Body of pancreas (tissue), 4 donors: Measurements from ENCODE around the gene RAB1B. TPM values are rescaled to one million over a fixed set of nuclear protein-coding genes. Genes with fewer than 3 reads are reported as not detected.

Source experiments
- ATAC-seq: fragments of 150-250 bp; one replicate; pipeline ENCODE4 v1.9.1; 2016
- DNase-seq, 4 donors: peaks; one replicate each; pipeline ENCODE4 v3.0.0-alpha.2; 2019
- H3K27ac ChIP-seq, 4 donors: fragments of 200-600 bp; sonication (generic); 1 replicate in 3 of 4; 2 replicates in 1 of 4; pipeline versions ENCODE4 v1.5.1 to v1.6.1; 2016 to 2019; ENCODE audit warnings: mild to moderate bottlenecking in 1 of 4, mixed read lengths in 1 of 4, moderate library complexity in 1 of 4
- H3K27me3 ChIP-seq, 2 donors: fragments of 200-600 bp; sonication (generic); one replicate each; pipeline ENCODE4 v1.6.0; 2016; ENCODE audit warnings: mild to moderate bottlenecking in 1 of 2
- H3K36me3 ChIP-seq, 2 donors: fragments of 200-600 bp; sonication (generic); replicated peaks in 1 of 2; 2 replicates each; pipeline ENCODE4 v1.5.1; 2016; ENCODE audit warnings: low read depth in 2 of 2; ENCODE audit not compliant: insufficient read depth in 1 of 2
- H3K4me1 ChIP-seq: fragments of 200-600 bp; sonication (generic); one replicate; pipeline ENCODE4 v1.6.0; 2016
- H3K4me3 ChIP-seq, 2 donors: fragments of 200-600 bp; sonication (generic); 1 replicate in 1 of 2; 2 replicates in 1 of 2; pipeline ENCODE4 v1.5.1; 2016 to 2019
- H3K9me3 ChIP-seq, 3 donors: fragments of 200-600 bp; sonication (generic); 1 replicate in 2 of 3; 2 replicates in 1 of 3; pipeline ENCODE4 v1.5.1; 2016
- POLR2A ChIP-seq, 3 donors: fragments of 450-650 bp; IDR thresholded peaks; one replicate each; pipeline ENCODE4 v1.6.1; 2016; ENCODE audit warnings: antibody characterized with exemption in 3 of 3, mild to moderate bottlenecking in 2 of 3
- WGBS, 2 donors: methylation state at CpG; one replicate each; pipeline ENCODE4 v1.1.5; 2017; 5-methylcytosine and 5-hydroxymethylcytosine counted together
- intact Hi-C: fragments of 100-400 bp; cut with DNase I; formaldehyde crosslinking; loops from one replicate; pipeline ENCODE4 v1.15.1; 2023
- total RNA-seq, 2 donors: library from RNA; depleted of rRNA; stranded (reverse); fragments of >200 nt; gene quantifications; one replicate each; pipeline ENCODE4 v1.1.0, GENCODE V29; 2016
- TF ChIP-seq, protein P1 (sequence below), 7 experiments: fragments of 450-650 bp in 4 of 7; fragments of 200-600 bp in 3 of 7; sonication (generic) in 3 of 7; IDR thresholded peaks; one replicate each; pipeline ENCODE4 v1.5.1; 2016 to 2019; ENCODE audit warnings: antibody characterized with exemption in 7 of 7

The RAB1B gene
- total RNA-seq, 2 donors from 2014 or later, result 67.7 to 74.5 TPM

DNA sequence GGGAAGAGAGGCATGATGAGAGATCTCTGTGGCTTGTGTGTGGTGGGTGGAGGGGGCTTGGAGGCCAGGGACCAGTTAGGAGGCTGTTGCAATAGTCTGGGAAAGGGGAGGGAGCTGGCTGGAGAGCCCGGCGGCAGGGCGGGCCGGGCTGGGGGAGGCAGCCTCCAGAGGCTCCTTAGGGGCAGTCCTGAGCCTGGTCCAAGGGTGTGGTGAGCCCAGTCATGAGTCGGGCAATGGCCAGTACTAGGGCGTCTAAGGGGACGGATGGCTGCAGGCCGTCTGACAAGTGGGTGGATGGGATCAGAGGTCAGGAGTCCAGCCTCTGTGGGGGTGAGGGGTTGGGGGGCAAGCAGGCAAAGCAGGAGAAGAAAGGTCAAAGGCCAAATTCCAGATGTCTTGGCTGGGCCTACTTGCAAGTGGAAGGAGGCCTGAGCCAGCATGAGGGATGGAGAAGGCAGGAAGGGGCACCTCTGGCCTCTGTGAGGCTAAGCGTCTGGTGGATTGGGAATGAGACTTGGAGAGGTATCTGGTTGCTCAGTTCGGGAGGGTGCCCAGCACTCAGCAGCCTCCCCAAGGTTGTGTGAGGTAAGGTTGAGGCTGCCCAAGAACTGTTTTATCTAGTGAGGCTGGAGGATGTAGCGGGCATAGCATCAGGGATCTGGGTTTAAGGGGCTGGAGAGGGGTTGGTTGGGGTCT lies 54.4 kb downstream of the RAB1B start:
- H3K4me3 ChIP-seq, result no peak overlapping the region
- DNase-seq (no peak), ATAC-seq (peak; percentile 49)
- H3K27ac ChIP-seq, result no peak overlapping the region
- intact Hi-C loops, result no loop called here
- TF ChIP-seq POLR2A (IDR thresholded peaks at IDR 0.05), result no peak
- TF ChIP-seq, protein P1, sequence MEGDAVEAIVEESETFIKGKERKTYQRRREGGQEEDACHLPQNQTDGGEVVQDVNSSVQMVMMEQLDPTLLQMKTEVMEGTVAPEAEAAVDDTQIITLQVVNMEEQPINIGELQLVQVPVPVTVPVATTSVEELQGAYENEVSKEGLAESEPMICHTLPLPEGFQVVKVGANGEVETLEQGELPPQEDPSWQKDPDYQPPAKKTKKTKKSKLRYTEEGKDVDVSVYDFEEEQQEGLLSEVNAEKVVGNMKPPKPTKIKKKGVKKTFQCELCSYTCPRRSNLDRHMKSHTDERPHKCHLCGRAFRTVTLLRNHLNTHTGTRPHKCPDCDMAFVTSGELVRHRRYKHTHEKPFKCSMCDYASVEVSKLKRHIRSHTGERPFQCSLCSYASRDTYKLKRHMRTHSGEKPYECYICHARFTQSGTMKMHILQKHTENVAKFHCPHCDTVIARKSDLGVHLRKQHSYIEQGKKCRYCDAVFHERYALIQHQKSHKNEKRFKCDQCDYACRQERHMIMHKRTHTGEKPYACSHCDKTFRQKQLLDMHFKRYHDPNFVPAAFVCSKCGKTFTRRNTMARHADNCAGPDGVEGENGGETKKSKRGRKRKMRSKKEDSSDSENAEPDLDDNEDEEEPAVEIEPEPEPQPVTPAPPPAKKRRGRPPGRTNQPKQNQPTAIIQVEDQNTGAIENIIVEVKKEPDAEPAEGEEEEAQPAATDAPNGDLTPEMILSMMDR (IDR thresholded peaks at IDR 0.05), result no peak
- peaks cover 3% of the 10 kb centered on the region for H3K4me1 ChIP-seq
- H3K9me3 ChIP-seq, result no peaks in the 10 kb centered on the region
- H3K27me3 ChIP-seq, result no peaks in the 10 kb centered on the region
- 86 to 87% methylated on average over 6 to 11 of the region's 11 CpGs for WGBS, 2 donors
- H3K36me3 ChIP-seq, result no peaks in the 10 kb centered on the region

- WGBS, 2 donors, result 95 to 100% methylated on average over 1 of the region's 1 CpG
- TF ChIP-seq, protein P1 (IDR thresholded peaks at IDR 0.05), result no peak
- no peak for TF ChIP-seq POLR2A (IDR thresholded peaks at IDR 0.05)
- Histone ChIP-seq H3K27me3 (no peaks in the 10 kb centered on the region), H3K27ac (no peak overlapping the region), H3K36me3 (no peaks in the 10 kb centered on the region), H3K4me1 (peaks cover 8% of the 10 kb centered on the region), H3K4me3 (no peak overlapping the region), H3K9me3 (no peaks in the 10 kb centered on the region)
- intact Hi-C loops, result no loop called here
- ATAC-seq (no peak), DNase-seq (no peak)
Measured at GRCh38 chr11:66323684-66324083, 55.2 kb downstream of the RAB1B start.

DNA sequence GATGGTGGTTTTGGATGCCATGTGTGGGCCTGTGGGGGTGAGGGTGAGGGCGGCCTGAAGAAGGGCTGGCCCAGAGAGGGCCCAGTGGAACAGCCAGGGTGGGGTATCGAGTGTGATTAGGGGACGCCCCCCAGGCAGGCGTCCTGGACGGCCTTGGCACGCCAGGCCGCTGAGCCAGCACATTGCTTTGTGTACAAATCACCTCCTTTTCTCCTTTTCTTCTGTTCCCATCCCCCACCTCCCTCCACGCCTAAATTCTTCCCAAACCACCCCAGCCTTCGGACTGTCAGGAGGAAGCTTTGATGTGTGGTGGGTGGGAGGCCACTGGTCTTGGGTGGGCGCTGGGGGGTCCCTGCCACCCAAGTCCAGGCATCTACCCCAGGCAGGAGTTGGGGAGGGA lies 56.2 kb downstream of the RAB1B start:
- no peaks in the 10 kb centered on the region for H3K27me3 ChIP-seq
- peaks cover 11% of the 10 kb centered on the region for H3K4me1 ChIP-seq
- no peak overlapping the region for H3K4me3 ChIP-seq
- no peaks in the 10 kb centered on the region for H3K9me3 ChIP-seq
- no peak overlapping the region for H3K27ac ChIP-seq
- no peak for ATAC-seq
- intact Hi-C loops, result no loop called here
- DNase-seq, result no peak
- no peak for TF ChIP-seq POLR2A (IDR thresholded peaks at IDR 0.05)
- TF ChIP-seq, protein P1 (IDR thresholded peaks at IDR 0.05), result no peak
- WGBS, 2 donors, result 59 to 67% methylated on average over 9 to 10 of the region's 10 CpGs
- H3K36me3 ChIP-seq, result no peaks in the 10 kb centered on the region

GRCh38 chr11:66325263-66325671 lies 56.8 kb downstream of the RAB1B start:
- no peaks in the 10 kb centered on the region for H3K36me3 ChIP-seq
- peak overlapping the region in 1 of 4 donors; percentile 43 for H3K27ac ChIP-seq
- no peaks in the 10 kb centered on the region for H3K27me3 ChIP-seq
- WGBS, 2 donors, result 71 to 79% methylated on average over 7 of the region's 8 CpGs
- TF ChIP-seq, protein P1 (IDR thresholded peaks at IDR 0.05), result no peak
- TF ChIP-seq POLR2A (IDR thresholded peaks at IDR 0.05), result no peak
- intact Hi-C loops, result no loop called here
- peaks cover 11% of the 10 kb centered on the region for H3K4me1 ChIP-seq
- H3K9me3 ChIP-seq, result no peaks in the 10 kb centered on the region
- H3K4me3 ChIP-seq, result no peak overlapping the region
- DNase-seq (no peak), ATAC-seq (no peak)
